ENCODE measurements around the gene MYO1F. TPM values are rescaled to one million over a fixed set of nuclear protein-coding genes. Genes with fewer than 3 reads are reported as not detected.

The MYO1F gene
- total and polyA plus RNA-seq, 2 donors from 2014 or later = 1.7 to 35.8 TPM

DNA sequence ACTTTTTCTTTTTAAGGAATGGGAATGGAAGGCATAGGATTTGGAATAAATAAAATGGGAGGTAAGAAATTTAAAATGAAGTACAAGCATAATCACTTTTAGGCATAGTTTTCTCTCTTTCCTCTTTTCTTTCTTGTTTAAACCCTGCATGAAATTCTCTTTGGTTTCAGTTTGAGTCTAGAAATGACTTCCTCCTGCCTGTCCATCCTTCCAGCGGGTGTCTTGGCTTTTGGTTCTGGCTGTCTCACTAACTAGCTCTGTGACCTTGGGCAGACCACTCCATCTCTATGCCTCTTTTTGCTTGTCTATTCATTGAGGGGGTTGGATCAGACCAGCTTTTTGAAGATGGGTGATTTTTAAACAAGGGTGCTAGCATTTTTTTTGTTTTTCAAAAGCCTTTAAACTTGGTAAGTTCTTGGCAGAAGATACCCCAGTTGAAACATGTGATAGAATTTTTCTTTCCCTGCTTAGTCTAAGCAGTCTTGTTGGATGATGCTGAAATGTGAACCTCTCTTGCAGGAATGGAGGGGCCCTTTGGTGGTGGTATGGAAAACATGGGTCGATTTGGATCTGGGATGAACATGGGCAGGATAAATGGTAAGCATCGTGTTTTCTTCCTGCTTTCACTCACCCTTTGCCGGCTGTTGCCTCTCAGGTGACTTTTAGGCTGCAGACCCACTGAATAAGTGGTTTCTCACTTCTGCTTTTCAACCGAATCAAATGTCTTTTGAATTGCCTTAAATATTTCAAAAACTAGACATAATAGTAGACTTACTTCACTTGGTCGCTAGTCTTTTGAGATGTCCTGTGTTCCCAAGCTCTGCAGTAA lies 103.4 kb downstream of the MYO1F start:
- H3K36me3 ChIP-seq (ENCODE audit: control insufficient read depth in 2 of 3, insufficient read depth in 3 of 3, low read length in 3 of 3) = peaks cover 11 to 60% (median 50%) of the 10 kb centered on the region in 3 donors
- H3K27ac ChIP-seq (ENCODE audit: low read depth in 2 of 2, low read length in 2 of 2) = no peak overlapping the region
- no peak overlapping the region for H3K9ac ChIP-seq (ENCODE audit: low read length in 3 of 3)
- intact Hi-C loops (cut with DNase I) = no loop called here
- no peak for FAIRE-seq
- no peak overlapping the region for H3K4me3 ChIP-seq (ENCODE audit: low read length in 3 of 3)
- H3K9me3 ChIP-seq (ENCODE audit: control insufficient read depth in 2 of 3, insufficient read depth in 1 of 3, low read length in 3 of 3) = no peaks in the 10 kb centered on the region
- TF ChIP-seq, protein P1, sequence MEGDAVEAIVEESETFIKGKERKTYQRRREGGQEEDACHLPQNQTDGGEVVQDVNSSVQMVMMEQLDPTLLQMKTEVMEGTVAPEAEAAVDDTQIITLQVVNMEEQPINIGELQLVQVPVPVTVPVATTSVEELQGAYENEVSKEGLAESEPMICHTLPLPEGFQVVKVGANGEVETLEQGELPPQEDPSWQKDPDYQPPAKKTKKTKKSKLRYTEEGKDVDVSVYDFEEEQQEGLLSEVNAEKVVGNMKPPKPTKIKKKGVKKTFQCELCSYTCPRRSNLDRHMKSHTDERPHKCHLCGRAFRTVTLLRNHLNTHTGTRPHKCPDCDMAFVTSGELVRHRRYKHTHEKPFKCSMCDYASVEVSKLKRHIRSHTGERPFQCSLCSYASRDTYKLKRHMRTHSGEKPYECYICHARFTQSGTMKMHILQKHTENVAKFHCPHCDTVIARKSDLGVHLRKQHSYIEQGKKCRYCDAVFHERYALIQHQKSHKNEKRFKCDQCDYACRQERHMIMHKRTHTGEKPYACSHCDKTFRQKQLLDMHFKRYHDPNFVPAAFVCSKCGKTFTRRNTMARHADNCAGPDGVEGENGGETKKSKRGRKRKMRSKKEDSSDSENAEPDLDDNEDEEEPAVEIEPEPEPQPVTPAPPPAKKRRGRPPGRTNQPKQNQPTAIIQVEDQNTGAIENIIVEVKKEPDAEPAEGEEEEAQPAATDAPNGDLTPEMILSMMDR (IDR thresholded peaks at IDR 0.05; ENCODE audit: borderline replicate concordance, extremely low read depth, insufficient read depth) = no peak
- H3K27me3 ChIP-seq (ENCODE audit: control insufficient read depth, insufficient read depth, low read length) = no peaks in the 10 kb centered on the region
- H3K4me1 ChIP-seq (ENCODE audit: control insufficient read depth in 2 of 3, insufficient read depth in 2 of 3, low read depth in 1 of 3, low read length in 3 of 3) = peaks cover 0 to 4% (median 0%) of the 10 kb centered on the region in 3 donors
- DNase-seq = no peak

Other genes with a start within 250 kb of the MYO1F start
- gene KANK3, start 234.2 kb downstream of the MYO1F start, total RNA-seq = 26.6 TPM
- gene KANK3, start 234.2 kb downstream of the MYO1F start, polyA plus RNA-seq (ENCODE audit: insufficient read depth, low read depth, low replicate concordance) = 15.0 TPM
- 7.2 TPM for gene ANGPTL4, start 213.3 kb downstream of the MYO1F start, total RNA-seq
- 40.3 TPM for gene ANGPTL4, start 213.3 kb downstream of the MYO1F start, polyA plus RNA-seq (ENCODE audit: insufficient read depth, low read depth, low replicate concordance)
- 146 TPM for gene RAB11B, start 187.1 kb downstream of the MYO1F start, total RNA-seq
- 148 TPM for gene RAB11B, start 187.1 kb downstream of the MYO1F start, polyA plus RNA-seq (ENCODE audit: insufficient read depth, low read depth, low replicate concordance)
- gene MARCHF2, start 164.1 kb downstream of the MYO1F start, total RNA-seq = 48.4 TPM
- gene MARCHF2, start 164.1 kb downstream of the MYO1F start, polyA plus RNA-seq (ENCODE audit: insufficient read depth, low read depth, low replicate concordance) = 46.5 TPM
- gene HNRNPM, start 132.5 kb downstream of the MYO1F start, total RNA-seq = 164 TPM
- 103 TPM for gene HNRNPM, start 132.5 kb downstream of the MYO1F start, polyA plus RNA-seq (ENCODE audit: insufficient read depth, low read depth, low replicate concordance)
- gene PRAM1, start 74.8 kb downstream of the MYO1F start, total RNA-seq = 4.6 TPM
- 0.99 TPM for gene PRAM1, start 74.8 kb downstream of the MYO1F start, polyA plus RNA-seq (ENCODE audit: insufficient read depth, low read depth, low replicate concordance)
- gene ZNF414, start 63.3 kb downstream of the MYO1F start, total RNA-seq = 29.6 TPM
- gene ZNF414, start 63.3 kb downstream of the MYO1F start, polyA plus RNA-seq (ENCODE audit: insufficient read depth, low read depth, low replicate concordance) = 20.4 TPM
- 48.8 TPM for gene ADAMTS10, start 33.3 kb upstream of the MYO1F start, total RNA-seq
- 8.9 TPM for gene ADAMTS10, start 33.3 kb upstream of the MYO1F start, polyA plus RNA-seq (ENCODE audit: insufficient read depth, low read depth, low replicate concordance)
- gene NFILZ, start 53.2 kb upstream of the MYO1F start, total RNA-seq = not detected
- gene NFILZ, start 53.2 kb upstream of the MYO1F start, polyA plus RNA-seq (ENCODE audit: insufficient read depth, low read depth, low replicate concordance) = not detected
- not detected for gene ACTL9, start 121.4 kb upstream of the MYO1F start, total RNA-seq
- not detected for gene ACTL9, start 121.4 kb upstream of the MYO1F start, polyA plus RNA-seq (ENCODE audit: insufficient read depth, low read depth, low replicate concordance)
- not detected for gene OR2Z1, start 144.2 kb upstream of the MYO1F start, total RNA-seq
- gene OR2Z1, start 144.2 kb upstream of the MYO1F start, polyA plus RNA-seq (ENCODE audit: insufficient read depth, low read depth, low replicate concordance) = not detected